Heart left ventricle (tissue), 16 donors: ENCODE results near the gene ZMAT5. TPM values are rescaled to one million over a fixed set of nuclear protein-coding genes. Genes with fewer than 3 reads are reported as not detected.

ENCODE experiments used
- ATAC-seq, 4 donors: fragments of 200-7000 bp; cut with Tn5 transposase; one replicate each; pipeline ENCODE4 v1.9.1; 2020 to 2022; ENCODE audit warnings: moderate library complexity in 4 of 4, mild to moderate bottlenecking in 3 of 4, moderate number of reproducible peaks in 1 of 4
- DNase-seq, 5 donors: peaks; one replicate each; pipeline ENCODE4 v3.0.0-alpha.2; 2020
- H3K27ac ChIP-seq, 12 donors: fragments of 200-600 bp; sonication (generic) in 4 of 12; one replicate each; pipeline versions ENCODE4 v1.5.0 to v1.8.0; 2016 to 2022; ENCODE audit warnings: mild to moderate bottlenecking in 2 of 12
- H3K27me3 ChIP-seq, 9 donors: fragments of 200-600 bp; sonication (generic) in 2 of 9; one replicate each; pipeline versions ENCODE4 v1.5.1 to v1.8.0; 2016 to 2022; ENCODE audit warnings: mild to moderate bottlenecking in 3 of 9
- H3K36me3 ChIP-seq, 9 donors: fragments of 200-600 bp; sonication (generic) in 2 of 9; one replicate each; pipeline versions ENCODE4 v1.5.0 to v1.8.0; 2018 to 2022; ENCODE audit warnings: mild to moderate bottlenecking in 2 of 9
- H3K4me1 ChIP-seq, 12 donors: fragments of 200-600 bp; sonication (generic) in 4 of 12; one replicate each; pipeline versions ENCODE4 v1.5.0 to v1.8.0; 2016 to 2022; ENCODE audit warnings: mild to moderate bottlenecking in 3 of 12
- H3K4me3 ChIP-seq, 12 donors: fragments of 200-600 bp; sonication (generic) in 4 of 12; one replicate each; pipeline versions ENCODE4 v1.5.0 to v1.8.0; 2017 to 2022; ENCODE audit warnings: mild to moderate bottlenecking in 9 of 12, moderate library complexity in 4 of 12
- H3K9me3 ChIP-seq, 12 donors: fragments of 200-600 bp; sonication (generic) in 4 of 12; one replicate each; pipeline versions ENCODE4 v1.5.0 to v1.8.0; 2016 to 2022; ENCODE audit warnings: mild to moderate bottlenecking in 1 of 12
- CTCF ChIP-seq, 12 donors: fragments of 200-600 bp; sonication (generic) in 4 of 12; IDR thresholded peaks; one replicate each; pipeline versions ENCODE4 v1.5.0 to v1.8.0; 2018 to 2022; ENCODE audit warnings: antibody characterized with exemption in 12 of 12, mild to moderate bottlenecking in 5 of 12
- POLR2A ChIP-seq, 2 donors: fragments of 450-650 bp; IDR thresholded peaks; one replicate each; pipeline ENCODE4 v1.6.1; 2017; ENCODE audit warnings: antibody characterized with exemption in 2 of 2, mild to moderate bottlenecking in 2 of 2, moderate library complexity in 2 of 2
- WGBS, 4 donors: extraction: QIAGEN DNeasy Blood & Tissue Kit in 2 of 4; methylation state at CpG; one replicate each; pipeline versions ENCODE4 v1.1.5 to v1.1.7; 2013 to 2018; 5-methylcytosine and 5-hydroxymethylcytosine counted together
- intact Hi-C, 10 donors: fragments of 100-400 bp; cut with DNase I; formaldehyde crosslinking; loops; one replicate each; pipeline versions ENCODE4 v1.11.1 to v1.14.2; 2022
- polyA plus RNA-seq, 2 donors: library from polyadenylated mRNA; stranded (reverse); fragments of 200-250 nt; gene quantifications; one replicate each; pipeline ENCODE4 v1.2.3, GENCODE V29; 2013
- total RNA-seq, 9 donors: library from RNA; depleted of rRNA in 2 of 9; stranded (reverse); fragments of >200 nt in 2 of 9; fragmentation: NEBNext Ultra II Directional in 3 of 9; extraction: Animal tissue kit (Norgen Biotek cat#: 25700) in 3 of 9; gene quantifications; one replicate each; pipeline versions ENCODE4 v1.1.0 to v1.2.4, GENCODE V29; 2016 to 2023
- donor health status: ischemic (EF 13 %, LVEDD 7.1; RV severe dilation, severe dysfunction).
- donor health status: healthy with polysubstance abuse.
- donor health status: DM: no; HTN: yes; CAD: no.
- donor health status: DM: no; HTN: no; CAD: no.
- donor health status: ischemic (EF 25% LVEDD 6.9; RV normal size, moderate dysfunction).
- donor health status: ischemic (EF 25% LVEDD 5.7; RV mildly dilated, moderate dysfunction).
- donor health status: healthy.
- donor health status: DM: yes; HTN: yes; CAD: no.
- donor health status: ischemic (EF 35%, LVEDD 5.7; RV mildly dilated, moderate dysfunction).
- donor health status: nonischemic (EF 11% LVEDD 7.7; RV severe dilation, severe dysfunction).
- donor health status: DM: yes; HTN: yes; CAD: no.
- donor health status: PGD.
- donor health status: ischemic (EF 29% LVEDD 5.4; RV normal size, mild dysfunction).
- donor health status: nonischemic (EF 23%, LVEDD 6.1; RV moderate dilation, normal function).

ZMAT5 gene
- total and polyA plus RNA-seq, 11 donors, result 19.4 to 37.2 (median 22.7) TPM

DNA sequence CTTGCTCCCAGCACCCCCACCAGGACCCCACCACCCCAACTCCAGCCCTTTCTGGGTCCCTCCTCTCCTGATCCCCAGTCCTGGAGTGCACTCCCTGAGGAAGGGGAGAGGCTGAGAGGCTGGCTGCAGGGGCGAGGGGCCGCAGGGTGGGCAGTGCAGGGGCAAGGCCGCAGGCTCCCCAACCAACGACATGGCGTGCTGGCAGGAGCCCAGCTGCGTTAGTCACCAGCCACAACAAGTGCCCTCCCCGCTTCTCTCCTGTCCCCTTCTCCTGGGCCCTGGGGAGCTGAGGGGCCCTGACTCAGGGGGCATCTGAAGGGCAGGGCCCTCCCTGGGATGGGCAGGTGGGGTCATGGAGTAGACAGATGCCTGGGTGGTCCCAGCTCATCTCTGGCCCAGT lies 44.7 kb downstream of the ZMAT5 start:
- intact Hi-C loops, result no loop called here
- TF ChIP-seq POLR2A (IDR thresholded peaks at IDR 0.05) (no peak), CTCF (IDR thresholded peaks at IDR 0.05) (no peak)
- Histone ChIP-seq H3K4me3 (no peak overlapping the region), H3K27me3 (peaks cover 21 to 60% (median 39%) of the 10 kb centered on the region in 9 donors), H3K9me3 (no peaks in the 10 kb centered on the region), H3K27ac (no peak overlapping the region), H3K4me1 (peaks cover 0 to 16% (median 0%) of the 10 kb centered on the region in 12 donors), H3K36me3 (no peaks in the 10 kb centered on the region)
- WGBS, 4 donors, result 73 to 83% (median 77%) methylated on average over 1 to 7 of the region's 7 CpGs
- no peak for ATAC-seq
- no peak for DNase-seq

DNA sequence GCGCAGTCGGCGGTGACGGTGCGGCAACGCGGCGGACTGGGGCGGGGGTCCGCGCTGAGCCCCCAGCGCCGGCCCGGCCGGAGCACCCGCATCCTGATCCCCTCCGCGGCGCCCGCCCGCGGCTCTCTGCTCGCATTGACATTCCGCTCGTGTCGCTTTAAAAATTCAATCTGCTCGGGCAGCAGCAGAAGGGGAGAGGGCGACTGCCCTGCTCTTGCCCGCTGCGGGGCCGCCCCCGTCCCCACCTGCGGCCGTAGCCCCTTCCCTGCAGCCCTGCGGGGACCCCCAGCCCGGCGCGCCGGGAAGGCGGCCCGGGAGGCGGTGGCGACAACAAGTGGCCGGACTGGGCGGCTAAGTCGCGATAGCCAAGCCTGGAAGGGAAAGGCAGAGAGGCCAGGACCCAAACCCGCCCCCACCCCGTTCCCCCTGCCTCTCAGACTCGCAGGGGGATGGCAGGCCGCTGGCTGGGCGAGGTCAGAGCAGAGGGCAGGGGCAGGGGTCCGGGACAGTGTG lies 45.9 kb downstream of the ZMAT5 start:
- no peak overlapping the region for H3K27ac ChIP-seq
- no peak for TF ChIP-seq CTCF (IDR thresholded peaks at IDR 0.05)
- TF ChIP-seq POLR2A (IDR thresholded peaks at IDR 0.05), result no peak
- H3K36me3 ChIP-seq, result no peaks in the 10 kb centered on the region
- H3K9me3 ChIP-seq, result no peaks in the 10 kb centered on the region
- 1 to 6% (median 4%) methylated on average over 34 to 53 of the region's 53 CpGs for WGBS, 4 donors
- peak overlapping the region in 1 of 12 donors; percentile 23 for H3K4me3 ChIP-seq
- no peak for DNase-seq
- H3K4me1 ChIP-seq, result peaks cover 0 to 16% (median 0%) of the 10 kb centered on the region in 12 donors
- peaks cover 21 to 60% (median 39%) of the 10 kb centered on the region in 9 donors for H3K27me3 ChIP-seq
- no peak for ATAC-seq
- intact Hi-C loops, result no loop called here

DNA sequence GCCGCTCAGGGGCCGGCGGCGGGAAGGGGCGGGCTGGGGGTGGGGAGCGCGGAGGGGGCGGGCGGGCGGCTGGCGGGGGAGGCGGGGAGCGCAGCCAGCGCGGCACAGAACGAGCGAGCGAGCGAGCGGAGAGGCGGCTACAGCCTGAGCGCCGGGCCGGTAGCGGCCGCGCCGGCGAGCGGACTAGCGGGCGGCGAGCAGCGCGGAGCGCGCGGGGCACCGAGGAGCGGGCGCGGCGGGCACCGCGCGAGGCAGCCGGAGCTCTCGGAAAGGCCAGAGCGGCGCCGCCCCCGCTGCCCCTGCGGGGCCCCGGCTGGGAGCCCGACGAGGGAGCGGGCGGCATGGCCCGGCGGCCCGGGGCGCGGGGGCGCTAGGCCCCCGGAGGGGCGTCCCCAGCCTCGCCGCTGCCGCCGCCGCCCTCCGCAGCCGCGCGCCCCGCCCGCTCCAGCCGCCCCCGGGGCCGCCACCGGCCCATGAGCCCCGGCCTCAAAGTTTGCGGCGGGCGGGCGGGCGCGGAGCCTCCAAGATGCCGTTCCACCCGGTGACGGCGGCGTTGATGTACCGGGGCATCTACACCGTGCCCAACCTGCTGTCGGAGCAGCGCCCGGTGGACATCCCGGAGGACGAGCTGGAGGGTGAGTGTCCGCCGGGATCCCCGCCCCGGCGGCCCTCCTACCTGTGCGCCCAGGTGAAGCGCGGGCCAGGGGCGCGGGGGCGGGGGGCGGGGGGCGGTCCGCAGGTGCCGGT lies 46.7 kb downstream of the ZMAT5 start, which contains the start of gene CABP7:
TSS of gene CABP7 (plus strand) at position 105 of the 747 bp plus-strand sequence. CDS start at position 527, 422 bp downstream.
- DNase-seq (no peak), ATAC-seq (no peak)
- intact Hi-C loops, result no loop called here
- no peaks in the 10 kb centered on the region for H3K36me3 ChIP-seq
- H3K9me3 ChIP-seq, result no peaks in the 10 kb centered on the region
- peaks cover 0 to 16% (median 0%) of the 10 kb centered on the region in 12 donors for H3K4me1 ChIP-seq
- no peak within 1 kb of the TSS for H3K27ac ChIP-seq
- TF ChIP-seq POLR2A (IDR thresholded peaks at IDR 0.05), result no peak
- no peak for TF ChIP-seq CTCF (IDR thresholded peaks at IDR 0.05)
- 0 to 1% (median 1%) methylated on average over 21 to 115 of the region's 115 CpGs for WGBS, 4 donors
- H3K4me3 ChIP-seq, result peak within 1 kb of the TSS in 1 of 12 donors; percentile 29
- peaks cover 21 to 60% (median 39%) of the 10 kb centered on the region in 9 donors for H3K27me3 ChIP-seq
